Suppressor macrophage treated with lipopolysaccharide for 1 hour (primary cell): ENCODE results near the gene LRP1B.

Experiments used
- DNase-seq, 3 donors: peaks; one replicate each; pipeline ENCODE4 v3.0.0-alpha.2; 2020 to 2022

LRP1B gene

DNA sequence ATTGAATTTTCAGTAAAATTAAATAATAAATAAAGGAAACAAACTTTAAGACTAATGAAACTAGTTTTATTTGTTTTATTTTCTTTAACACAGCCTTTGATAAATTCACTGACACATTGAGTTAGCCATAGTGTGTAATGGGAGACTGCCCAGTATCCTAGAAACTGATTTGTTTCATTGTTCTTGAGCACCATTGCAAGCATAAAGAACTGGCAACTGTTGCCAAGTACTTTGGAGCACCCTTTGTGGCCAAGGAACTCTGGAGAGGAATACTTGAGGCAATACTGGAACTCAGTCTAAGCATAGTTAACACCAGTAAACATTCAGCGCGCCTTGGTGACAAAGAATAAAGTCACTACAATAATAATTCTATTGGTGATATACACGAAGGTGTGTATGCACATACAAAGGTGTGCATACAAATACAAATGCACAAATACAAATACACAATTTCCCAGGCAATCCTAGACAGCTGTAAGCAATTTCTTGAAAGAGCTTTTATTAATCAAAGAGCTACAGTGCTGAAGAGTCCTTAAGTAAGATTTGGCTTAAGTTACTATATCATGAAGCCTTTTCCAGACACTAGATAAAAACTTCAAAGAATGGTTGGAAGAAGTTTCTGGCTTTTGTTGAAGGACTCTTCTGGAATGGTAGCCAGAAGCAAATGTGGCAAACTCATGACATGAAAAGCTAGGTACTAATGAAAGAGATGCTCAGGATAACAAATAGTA is 1371.2 kb downstream of the LRP1B start:
- DNase-seq = peak in 1 of 3 donors; percentile 5

DNA sequence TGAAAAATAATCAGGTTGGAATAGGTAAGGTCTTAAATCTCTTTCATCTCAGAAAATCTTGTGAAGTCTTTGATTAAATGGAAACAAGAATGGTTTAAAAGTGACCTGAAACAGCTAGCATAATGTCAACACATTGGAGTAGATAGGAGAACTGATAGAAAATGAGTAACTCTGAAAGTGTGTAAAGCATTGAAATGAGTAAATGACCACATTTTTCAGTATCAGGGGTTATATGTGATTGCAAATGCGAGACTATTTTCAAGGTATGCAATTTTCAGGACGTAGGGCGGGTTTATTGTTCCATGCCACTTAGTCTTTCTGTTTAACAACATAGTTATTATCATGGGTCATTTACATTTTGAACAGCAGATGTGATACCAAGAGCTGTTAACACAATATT is 1383.2 kb downstream of the LRP1B start:
- DNase-seq = no peak

DNA sequence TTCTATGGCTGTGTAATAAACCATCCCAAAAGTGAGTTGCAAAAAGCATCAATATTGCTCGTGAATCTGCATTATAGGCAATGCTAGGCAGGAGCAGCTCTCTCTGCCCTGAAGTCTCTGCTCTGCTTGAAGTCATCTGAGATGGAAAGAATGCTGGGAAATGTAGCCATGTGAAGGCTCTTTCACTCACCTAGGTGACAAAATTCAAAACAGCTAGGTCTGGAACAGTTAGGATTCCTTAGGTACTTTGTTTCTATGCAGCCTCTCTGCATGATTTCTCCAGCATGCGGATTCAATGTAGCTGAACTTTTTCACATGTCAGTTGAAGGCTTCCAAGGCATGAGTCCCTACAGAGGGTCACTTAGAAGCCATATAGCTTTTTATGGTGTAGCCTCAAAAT is 1383.7 kb downstream of the LRP1B start:
- no peak for DNase-seq

DNA sequence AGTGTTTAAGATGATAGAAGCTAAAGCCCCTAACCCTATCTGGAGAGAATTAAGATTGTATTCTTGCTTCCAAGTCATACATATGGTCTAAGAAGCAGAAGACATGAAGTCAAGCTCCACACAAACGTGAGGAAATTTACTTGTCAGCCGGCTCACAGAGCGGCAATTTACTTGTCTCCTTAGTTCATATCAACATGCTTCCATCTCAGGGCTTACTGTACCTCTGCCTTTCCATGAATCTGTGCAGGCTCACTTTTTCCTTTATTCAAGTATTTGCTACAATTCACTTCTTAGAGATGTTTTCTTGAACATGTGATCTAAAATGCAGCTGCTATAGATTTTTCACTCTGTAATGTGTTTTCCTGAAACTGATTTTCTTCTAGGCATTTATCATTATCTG is 1386.4 kb downstream of the LRP1B start:
- DNase-seq = no peak

DNA sequence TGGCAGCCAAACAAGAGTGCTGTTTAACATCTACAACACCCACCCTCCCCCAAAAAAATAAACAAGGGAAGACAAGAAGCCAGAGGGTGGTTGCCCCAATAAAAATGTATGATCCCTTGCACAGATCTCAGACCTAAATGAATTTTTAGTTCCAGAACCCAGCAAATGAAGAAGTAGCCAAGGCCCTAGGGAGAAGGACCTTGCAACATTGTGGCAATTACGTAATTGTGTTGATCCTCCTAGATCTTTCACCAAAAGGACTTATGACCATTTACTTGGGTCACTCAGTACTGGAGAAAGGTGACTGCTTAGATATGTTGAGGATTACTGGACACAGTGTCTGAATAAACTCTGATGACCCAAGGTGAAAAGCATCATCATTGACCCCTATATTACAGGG is 1393.8 kb downstream of the LRP1B start:
- DNase-seq = no peak

DNA sequence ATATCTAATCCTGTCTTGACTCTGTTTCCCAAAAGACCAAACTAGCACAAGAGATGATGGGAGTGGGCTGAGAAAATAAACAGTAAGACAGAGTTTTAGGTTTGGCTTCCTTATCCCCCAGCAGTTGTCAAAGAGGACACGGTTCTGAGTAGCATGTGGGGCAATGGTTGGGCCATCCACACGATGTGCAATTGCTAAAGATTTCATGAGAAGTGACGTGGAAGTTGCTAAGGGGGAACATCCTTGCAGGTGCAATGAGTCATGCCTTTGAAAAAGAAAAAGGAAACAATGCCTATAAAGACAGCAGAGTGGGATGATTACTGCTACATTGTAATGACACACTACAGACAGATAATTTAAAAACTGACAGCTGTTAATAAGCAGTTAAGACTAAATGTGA is 1395.8 kb downstream of the LRP1B start:
- DNase-seq = no peak

DNA sequence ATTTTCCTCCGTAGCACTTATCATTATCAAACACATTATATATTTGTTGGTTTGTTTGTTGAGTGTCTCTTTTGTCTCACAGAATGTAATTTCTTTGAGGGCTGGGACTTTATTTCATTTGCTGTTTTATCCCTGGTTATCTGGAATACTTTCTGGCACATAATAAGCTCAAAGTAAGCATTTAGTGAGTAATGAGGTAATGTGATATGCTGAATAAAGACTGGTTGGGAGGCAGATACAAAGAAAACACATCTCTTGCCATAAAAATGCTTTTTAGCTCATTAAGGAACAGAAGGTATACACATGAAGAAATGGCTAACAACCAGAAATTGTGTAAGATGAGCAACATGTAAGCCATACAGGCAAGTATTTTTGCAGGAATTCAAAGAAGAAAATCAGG is 1411.8 kb downstream of the LRP1B start:
- DNase-seq = no peak

DNA sequence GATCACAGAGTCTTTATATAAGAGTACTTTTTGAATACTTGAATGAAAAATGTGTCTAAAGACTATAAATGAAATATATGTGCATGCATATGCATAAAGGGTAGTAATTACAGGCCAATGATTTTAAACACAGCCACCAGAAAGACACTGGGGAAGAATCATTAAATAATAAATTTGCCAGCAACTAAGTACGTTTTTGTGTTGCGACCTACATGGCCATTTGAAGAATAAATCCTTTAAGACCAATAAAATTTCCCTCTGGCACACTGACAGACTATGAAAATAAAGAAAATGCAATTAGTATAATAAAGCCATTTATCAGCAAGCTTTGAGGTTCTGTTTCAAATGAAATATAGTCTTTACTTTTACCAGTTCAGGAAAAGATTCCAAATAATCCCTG is 1413.3 kb downstream of the LRP1B start:
- DNase-seq = no peak

DNA sequence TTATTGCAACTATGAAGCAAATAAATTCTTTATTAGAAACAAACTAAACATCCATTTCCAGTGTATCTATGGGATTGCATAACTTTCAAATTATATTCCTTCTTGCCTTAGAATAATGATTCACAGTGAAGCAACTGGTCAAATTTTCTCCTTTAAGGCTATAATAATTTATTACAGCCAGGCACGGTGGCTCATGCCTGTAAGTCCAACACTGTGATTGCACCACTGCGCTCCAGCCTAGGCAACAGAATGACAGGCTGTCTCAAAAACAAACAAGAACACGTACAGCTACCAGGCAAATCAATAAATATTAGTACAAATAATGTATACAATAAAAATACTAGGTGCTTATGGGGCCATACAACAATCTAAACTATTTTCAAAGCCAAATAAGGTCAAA is 1416.2 kb downstream of the LRP1B start:
- no peak for DNase-seq

DNA sequence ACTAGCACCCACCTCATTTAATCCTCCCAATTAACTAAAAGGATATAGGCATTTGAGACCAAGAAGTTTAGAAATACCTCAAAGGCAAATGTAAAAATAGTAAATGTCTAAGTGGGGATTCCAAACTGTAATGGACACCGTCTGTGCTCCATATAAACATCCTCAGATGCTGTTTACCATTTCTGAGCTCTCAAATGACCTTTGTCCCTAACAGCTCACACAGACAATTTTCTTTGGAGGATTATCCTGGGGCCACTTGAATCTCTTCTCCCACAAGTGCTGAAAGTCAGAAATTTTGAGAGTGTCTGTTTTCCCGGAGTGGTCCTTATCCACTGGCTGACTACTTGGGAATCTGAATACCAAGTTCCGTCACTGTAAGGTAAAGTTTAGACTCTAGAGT is 1418.9 kb downstream of the LRP1B start:
- DNase-seq = no peak

DNA sequence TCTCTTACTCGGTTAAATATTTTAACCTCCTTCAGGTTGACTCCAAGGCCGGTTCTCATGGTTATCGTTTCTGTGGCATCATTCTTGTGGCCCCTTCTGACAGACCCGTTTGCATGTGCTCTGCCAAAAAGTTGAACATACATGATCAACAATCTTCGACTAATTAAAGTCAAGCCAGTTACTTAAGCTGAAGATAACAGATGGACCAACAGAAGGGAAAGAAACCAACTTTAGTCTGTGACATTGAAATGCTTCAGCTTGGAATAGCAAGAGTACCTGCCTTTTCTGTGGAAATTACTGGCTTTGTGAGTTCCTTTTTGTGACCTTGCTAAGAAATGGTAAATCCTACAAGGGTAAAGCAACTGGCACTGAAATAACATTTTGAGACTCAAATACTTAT is 1429.1 kb downstream of the LRP1B start:
- DNase-seq = no peak

DNA sequence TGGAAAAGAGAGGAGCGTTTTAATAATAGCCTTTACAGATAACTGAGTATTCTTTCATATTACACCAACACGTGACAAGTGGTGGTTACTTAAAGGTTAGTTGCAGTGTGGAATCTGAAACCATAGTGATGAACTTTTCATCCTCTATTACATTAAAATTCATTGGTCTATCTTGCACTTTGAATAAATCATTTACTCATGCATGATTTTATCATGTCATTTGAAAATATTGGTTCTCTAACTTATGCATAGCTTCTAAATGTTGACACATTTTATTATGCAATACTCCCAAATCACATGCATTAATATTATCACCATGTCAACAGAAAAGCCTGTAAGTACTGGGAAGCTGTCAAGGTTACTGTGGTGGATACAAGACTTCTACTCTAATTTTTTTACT is 1432.2 kb downstream of the LRP1B start:
- no peak for DNase-seq

DNA sequence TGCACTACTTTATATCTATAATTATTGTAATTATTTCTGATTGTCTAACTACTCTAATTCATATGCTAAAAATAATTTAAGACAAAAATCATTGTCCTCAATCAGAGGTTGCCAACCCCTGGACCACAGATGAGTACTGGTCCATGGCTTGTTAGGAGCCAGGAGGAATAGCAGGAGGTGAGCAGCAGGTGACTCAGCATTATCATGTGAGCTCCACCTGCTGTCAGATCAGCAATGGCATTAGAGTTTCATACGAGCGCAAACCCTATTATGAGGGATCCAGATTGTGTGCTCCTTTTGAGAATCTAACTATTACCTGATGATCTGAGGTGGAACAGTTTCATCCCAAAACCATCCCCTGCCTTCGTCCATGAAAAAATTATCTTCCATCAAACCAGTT is 1434.4 kb downstream of the LRP1B start:
- no peak for DNase-seq

DNA sequence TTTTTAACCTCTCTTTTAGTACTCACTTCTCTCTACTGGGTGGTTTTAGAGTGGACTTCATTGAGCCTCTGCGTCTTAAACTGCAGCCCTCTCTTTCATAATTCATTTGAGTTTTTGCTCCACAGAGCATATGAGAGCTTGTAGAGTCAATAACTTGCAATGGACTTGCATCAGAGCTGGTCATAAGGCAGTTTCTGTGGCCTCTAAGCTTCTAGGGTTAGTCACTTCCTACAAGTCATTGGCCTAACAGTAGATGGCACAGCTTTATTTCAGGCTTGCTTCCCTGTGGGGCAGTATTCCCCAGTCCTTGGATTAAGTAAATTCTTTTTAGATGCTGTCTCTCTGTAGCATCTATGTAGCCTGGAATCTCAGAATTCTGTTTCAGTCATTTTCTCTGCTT is 1435.7 kb downstream of the LRP1B start:
- no peak for DNase-seq

DNA sequence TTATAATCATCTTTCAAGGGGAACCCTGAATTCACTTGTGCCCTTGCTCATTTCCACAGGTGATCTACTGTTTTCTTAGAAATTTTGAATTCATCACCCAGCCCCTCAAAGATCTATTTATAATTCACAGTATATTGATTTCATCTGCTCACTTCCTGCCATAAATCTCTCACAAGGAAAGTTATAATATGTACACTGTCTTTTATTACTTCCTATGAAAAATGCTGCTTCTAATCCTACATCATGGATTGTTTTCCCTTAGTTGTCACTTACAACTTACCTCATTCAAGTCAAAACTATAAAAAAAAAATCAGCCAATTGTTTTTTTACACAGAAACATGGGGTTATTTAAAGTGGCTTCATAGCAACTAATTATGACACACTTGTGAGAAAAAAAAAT is 1443.0 kb downstream of the LRP1B start:
- no peak for DNase-seq

DNA sequence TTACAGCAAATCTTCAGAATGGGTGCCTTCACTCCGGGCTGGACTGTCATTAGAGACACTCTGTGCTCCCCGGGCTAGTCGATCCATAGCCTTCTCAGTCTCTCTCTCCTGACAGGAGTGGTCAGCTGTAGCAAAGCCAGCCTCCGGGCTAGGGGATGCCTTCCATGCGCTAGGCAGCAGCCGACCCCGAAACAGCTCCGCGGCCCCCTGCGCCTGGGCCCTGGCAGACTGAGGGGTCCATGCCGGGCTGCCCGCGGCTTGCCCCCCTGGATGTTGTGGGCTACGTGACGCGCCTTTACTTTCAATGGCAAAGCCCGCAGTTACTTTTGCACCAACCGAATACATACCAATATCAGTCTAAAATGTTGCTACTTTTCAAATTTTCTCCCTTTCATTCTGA is 1447.2 kb downstream of the LRP1B start:
- no peak for DNase-seq

DNA sequence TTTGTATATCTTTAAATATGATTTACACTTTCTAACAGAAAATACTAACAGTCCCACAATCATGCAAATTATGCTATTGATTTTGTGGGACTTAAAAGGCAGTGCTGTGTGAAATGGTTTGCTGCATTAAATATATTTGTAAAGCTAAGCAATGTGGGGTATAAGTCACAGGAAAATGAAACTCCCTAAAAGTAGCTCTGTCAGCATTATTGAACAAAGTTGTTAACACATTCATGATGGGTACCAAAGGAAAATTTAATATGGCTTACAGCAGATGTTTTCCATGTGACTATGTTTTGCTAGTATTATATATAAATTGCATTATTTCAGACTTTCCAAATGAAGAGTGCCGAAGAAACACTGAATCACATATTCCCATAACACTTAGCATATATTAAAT is 1450.0 kb downstream of the LRP1B start:
- no peak for DNase-seq

DNA sequence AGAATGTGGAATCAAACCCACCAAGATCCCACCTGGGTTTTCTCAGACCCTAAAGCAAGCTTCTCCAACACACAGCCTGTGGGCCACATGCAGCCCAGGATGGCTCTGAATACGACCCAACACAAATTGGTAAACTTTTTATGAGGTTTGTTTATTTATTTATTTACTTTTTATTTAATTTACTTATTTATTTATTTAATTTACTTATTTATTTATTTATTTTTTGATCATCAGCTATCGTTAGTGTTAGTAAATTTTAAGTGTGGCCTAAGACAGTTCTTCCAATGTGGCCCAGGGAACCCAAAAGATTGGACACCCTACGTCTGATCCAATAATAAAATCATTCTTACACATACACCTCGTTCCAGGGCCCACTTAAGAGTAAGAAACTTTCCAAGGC is 1451.1 kb downstream of the LRP1B start:
- no peak for DNase-seq

DNA sequence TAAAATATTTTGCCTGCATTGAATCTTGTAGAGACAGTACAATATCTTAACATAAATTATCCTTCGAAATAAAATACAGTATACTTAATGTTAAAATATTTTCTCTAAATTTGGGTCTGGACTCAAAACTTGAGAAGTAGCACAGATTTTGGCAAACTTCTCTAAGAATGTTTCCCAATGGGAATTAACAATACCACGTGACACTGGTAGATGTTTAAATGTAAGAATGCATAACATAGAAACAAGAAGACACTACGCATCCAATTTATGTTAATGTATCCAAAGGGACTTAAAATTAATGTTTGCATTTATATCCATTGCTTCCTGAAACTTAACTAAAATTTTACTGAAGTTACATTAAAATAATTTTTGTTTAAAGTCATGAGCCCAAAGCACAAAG is 1460.9 kb downstream of the LRP1B start:
- DNase-seq = no peak

DNA sequence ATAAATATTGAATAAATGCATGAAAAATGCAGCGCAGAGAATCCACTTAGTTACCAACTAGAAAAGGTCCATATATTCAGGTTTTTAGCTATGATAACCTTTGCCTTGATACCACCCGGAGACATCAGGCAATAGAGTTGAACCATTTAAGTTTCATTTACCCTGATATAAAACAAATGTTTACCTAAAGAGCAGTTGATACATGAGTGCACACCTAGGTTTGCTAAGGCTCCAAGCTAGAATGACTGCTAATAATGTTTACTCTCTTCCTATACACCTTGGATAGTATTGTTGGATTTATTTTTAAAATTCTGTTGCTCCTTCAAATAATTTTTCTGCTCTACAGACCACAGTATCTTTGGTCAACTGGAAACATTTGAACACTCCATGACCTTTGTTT is 1463.6 kb downstream of the LRP1B start:
- no peak for DNase-seq

DNA sequence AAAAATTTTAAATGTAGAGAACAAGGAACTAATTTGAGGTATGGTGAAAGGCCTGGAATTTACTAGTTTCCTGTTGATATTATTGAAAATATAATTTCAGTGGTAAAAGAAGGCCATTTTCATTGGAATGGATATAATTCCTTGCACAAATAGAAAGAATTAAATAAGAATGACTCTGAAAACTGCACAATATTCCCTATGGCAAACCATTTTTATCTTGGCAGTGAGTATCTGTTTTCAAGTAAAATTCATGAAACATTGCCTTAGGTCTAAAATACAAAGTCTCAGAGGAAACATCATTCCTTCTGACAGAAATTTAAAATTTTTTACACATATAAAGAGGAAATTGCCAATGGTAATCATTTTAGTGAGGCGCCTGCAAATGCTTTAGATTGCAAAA is 1468.3 kb downstream of the LRP1B start:
- DNase-seq = no peak

DNA sequence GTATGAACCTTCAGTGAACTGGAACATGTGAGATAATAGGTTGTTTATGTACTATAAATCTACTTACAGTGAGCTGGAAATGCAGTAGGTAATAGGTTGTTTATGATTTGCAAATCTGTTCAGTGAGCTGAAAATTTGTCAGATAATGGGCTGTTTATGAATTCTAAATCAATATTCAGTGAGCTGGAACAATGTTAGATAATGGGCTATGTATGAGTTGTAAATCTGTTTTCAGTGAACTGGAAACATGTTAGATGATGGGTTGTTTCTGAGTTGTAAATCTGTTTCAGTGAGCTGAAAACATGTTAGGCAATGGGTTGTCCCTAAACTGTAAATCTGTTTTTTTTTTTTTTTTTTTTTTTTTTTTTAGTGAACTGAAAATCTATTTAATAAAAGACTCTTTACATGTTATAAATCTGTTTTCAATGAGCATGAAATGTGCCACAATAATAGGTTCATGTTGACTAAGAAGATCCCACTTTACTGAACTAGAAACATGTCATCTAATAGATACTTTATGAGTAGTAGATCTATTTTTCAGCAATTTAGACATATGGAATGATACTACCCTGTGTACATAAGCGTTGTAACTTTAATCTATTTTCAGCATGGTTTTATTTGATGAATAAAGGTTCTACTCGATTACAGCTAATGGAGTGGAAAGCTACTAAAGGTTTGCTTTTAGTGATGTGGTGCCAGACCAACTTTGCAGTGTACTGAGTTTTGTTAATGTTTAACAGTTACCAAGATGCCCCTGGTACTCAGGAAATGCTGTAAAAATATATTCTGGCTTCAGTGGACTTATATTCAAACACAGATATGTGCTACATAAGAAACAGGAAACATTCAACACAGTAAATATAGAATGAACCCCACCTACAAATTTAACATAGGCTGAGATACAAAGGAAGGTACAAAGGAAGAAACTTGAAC is 1471.8 kb downstream of the LRP1B start:
- DNase-seq = no peak

DNA sequence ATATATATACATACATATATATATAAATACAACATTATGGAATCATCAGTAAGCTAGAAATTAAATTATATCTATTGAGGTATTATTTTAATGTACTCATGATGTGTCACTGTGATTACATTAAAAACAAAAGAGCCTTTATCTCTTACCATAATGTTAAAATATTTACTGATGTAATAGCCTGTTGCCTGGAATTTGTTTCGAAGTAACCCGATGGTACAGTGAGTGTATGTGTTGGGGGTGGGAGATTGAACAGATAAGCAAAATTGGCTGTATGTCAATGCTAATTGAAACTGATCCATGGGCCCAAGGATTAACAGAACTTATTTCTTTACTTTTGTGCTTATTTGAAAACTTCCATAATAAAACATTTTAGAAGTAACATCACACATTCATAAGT is 1473.2 kb downstream of the LRP1B start:
- DNase-seq = no peak

DNA sequence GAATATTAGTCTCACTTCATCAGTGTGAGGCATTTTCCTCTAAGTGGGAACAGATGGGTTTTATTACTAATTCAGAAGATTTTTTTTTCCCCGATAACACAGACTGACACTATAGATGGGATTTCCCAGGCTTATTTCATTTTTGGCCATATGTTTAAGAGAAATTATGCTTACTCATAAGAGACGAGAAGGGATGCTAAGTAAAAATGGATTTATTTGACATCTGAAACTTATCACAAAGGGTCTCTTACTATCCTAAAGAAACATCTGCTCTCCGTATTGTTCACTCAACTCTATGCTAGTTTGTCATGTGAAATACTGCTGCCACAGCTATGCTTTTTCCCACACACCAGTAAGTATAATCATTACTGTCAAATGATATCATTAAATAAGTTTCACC is 1476.3 kb downstream of the LRP1B start:
- DNase-seq = no peak

DNA sequence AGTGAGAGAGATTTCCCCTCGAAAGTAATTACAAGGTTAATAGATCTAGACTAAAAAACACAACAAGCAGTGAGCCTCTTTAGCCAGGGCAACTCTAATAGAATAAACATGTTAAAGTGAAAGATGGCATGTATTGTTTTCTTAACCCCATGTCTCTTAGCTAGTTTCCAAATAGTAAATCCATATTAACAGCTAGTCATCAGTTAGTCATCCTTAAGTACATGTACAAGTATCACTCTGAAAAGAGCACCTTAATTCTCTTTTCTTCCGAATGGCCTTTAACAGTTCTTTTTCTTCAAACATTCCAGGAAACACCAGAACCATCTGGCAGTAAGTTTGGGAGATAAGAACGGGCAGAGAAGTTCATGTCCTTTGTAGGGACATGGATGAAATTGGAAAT is 1480.0 kb downstream of the LRP1B start:
- no peak for DNase-seq
